Stimulated activated CD8-positive, alpha-beta memory T cell treated with anti-CD3 and anti-CD28 coated beads, Interleukin-15, amount 100 ng/mL, for 48 hours (primary cell): ENCODE results near the gene HPDL.
"Not testable (repeated sequence)": the region's sequence is repeated elsewhere in the genome, so short reads cannot be mapped to it uniquely, and the experiment has no call there.

ENCODE experiments used
- DNase-seq, 2 donors: peaks; one replicate each; pipeline ENCODE4 v3.0.0-alpha.2; 2020; ENCODE audit warnings: low read depth in 2 of 2

The HPDL gene

GRCh38 chr1:45351508-45351907 lies 24.8 kb downstream of the HPDL start:
- no peak for DNase-seq

- no peak for DNase-seq
These were observed 27.0 kb downstream of the HPDL start for GRCh38 chr1:45353685-45354084.

GRCh38 chr1:45354838-45355237 lies 28.1 kb downstream of the HPDL start:
- DNase-seq, result no peak

- no peak for DNase-seq
These were observed 29.0 kb downstream of the HPDL start for GRCh38 chr1:45355683-45356082.

DNA sequence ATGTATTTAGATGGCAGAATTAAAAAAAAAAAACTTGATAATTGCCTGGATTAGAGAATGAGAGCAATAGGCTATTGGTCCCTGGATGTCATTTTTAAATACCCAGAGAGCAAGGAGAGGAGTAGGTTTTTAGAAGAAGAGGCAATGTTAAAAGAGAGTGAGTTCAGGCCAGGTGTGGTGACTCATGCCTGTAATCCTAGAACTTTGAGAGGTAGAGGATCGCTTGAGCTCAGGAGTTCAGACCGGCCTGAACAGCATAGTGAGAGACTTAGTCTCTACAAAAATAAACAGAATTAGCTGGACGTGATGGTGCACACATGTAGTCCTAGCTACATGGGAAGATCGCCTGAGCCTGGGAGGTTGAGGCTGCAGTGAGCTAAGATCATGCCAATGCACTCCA lies 29.5 kb downstream of the HPDL start:
- no peak for DNase-seq

- no peak for DNase-seq
These were observed 33.3 kb downstream of the HPDL start for GRCh38 chr1:45359882-45360513.

- not testable (repeated sequence) for DNase-seq
These were observed 34.3 kb downstream of the HPDL start for GRCh38 chr1:45360981-45361380.

GRCh38 chr1:45364294-45364693 lies 37.6 kb downstream of the HPDL start:
- no peak for DNase-seq

- DNase-seq, result no peak
These were observed 38.4 kb downstream of the HPDL start for GRCh38 chr1:45365051-45365450.

- no peak for DNase-seq
These were observed 43.9 kb downstream of the HPDL start for GRCh38 chr1:45370575-45370974.

DNA sequence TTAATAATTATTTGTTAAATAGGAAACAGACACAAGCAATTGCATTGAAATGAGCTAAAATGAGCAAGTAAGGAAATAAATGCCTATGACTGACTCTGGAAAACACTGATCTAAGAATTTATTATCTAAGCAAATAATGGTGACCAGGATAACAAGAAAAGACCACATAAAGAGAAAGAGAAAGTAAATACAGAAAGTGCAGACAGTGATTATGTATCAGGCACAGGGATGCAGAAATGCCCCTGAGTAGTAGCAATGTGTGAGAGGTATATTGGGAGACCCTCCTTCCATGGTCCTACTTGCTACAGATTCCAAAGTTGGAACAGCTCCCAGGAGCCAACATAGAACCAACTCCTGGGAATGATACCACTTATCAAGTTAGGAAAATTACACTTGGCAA lies 46.9 kb downstream of the HPDL start:
- DNase-seq, result no peak

DNA sequence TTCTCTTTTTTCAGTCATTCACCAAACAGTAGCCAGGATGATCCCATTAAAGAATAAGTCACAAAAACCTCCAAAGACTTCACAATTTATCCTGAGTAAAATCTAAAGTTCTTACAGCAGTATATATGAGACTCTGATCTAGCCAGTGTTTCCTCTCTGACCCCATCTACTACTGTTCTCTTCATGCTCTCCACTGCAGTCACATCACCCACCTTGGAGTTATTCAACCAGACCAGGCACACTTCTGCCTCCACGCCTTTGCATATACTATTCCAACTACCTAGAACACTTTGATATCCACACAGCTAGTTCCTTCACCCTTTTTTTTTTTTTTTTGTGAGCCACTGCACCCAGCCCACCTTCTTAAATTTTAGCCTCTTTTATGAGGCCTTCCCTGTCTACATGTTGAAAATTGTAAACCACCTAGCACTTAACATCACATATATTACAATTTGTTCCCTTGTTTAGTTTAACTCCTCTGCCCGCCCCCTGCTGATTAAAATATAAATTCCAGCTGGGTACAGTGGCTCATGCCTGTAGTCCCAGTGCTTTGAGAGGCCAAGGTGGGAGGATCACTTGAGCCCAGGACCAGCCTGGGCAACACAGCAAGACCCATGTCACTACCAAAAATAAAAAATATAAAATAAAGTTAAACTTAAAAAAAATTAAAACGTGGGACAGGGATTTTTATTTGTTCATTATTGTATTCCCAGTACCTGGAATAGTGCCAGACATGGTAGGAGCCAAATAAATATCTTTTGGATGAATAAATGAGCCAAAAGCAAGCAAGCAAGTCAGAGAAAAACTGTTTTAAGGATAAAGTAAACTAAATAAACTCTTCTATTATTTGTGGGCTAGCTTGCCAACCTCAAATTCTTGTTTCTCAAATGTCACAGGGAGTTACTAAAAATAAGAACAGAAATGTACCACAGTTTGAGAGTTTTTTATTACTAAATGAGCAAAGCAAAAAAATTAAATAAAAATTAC lies 48.7 kb downstream of the HPDL start:
- DNase-seq, result no peak

DNA sequence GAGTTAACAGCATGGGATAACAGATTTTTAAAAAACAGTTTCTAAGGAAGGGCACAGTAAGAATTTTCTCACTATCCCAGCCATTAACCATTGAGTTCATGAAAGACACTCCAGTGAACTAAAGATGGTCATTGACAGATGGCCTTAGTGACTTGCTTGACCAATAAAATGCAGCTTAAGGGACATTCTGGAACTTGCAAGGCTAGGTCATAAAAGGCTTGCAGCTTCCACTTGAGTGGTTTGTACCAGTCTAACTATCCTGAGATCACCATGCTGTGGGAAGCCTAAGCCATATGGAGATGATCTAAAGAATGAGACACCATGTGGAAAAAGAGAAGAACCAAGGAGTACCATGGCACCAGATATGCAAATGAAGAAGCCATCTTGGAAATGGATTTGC lies 51.5 kb downstream of the HPDL start:
- no peak for DNase-seq
